Right lobe of liver (tissue), 4 donors: ENCODE results near the gene HOXB6.

Source experiments
- POLR2A ChIP-seq: fragments of 450-650 bp; IDR thresholded peaks from one replicate; pipeline ENCODE4 v1.6.1; 2017; ENCODE audit warnings: antibody characterized with exemption, mild to moderate bottlenecking
- TF ChIP-seq, protein P1 (sequence below), 4 donors: fragments of 200-600 bp in 3 of 4; fragments of 450-650 bp in 1 of 4; IDR thresholded peaks; one replicate each; pipeline versions ENCODE4 v1.5.1 to v1.8.0; 2016 to 2022; ENCODE audit warnings: antibody characterized with exemption in 4 of 4, mild to moderate bottlenecking in 2 of 4
- donor health status: DM: no; HTN: no; CAD: no.
- donor health status: DM: no; HTN: no; CAD: no.
- donor health status: DM: no; HTN: yes; CAD: no.

DNA sequence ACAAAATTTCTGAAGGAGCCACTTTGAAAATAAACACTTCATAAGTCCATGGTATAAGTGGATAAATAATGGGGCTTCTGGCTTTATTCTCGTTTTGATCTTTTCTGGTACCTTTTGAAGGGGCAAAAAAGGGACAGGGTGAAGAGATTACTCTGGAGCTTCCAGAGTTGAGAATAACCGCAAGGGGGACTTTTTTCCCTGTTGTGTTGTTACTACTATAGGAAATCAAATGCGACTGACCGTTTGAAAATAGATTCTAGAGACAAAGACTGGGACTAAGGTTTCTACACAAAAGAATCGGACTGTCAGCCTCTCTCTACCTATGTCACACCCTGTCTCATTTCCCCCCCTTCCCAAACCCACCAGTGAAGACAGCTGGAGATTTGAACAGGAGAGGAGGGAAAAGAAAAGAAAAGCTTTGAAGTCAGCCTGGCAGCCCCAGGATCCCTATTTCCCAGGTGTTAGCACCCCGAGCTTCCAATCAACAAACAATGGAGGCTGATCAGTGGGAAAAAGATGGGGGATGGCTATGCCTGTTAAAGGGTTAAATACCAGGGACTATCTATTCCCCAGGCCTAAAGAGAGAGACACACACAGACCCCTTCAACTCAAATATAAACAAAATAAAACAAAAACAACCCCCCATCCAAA is 35.0 kb downstream of the HOXB6 start:
- TF ChIP-seq, protein P1, sequence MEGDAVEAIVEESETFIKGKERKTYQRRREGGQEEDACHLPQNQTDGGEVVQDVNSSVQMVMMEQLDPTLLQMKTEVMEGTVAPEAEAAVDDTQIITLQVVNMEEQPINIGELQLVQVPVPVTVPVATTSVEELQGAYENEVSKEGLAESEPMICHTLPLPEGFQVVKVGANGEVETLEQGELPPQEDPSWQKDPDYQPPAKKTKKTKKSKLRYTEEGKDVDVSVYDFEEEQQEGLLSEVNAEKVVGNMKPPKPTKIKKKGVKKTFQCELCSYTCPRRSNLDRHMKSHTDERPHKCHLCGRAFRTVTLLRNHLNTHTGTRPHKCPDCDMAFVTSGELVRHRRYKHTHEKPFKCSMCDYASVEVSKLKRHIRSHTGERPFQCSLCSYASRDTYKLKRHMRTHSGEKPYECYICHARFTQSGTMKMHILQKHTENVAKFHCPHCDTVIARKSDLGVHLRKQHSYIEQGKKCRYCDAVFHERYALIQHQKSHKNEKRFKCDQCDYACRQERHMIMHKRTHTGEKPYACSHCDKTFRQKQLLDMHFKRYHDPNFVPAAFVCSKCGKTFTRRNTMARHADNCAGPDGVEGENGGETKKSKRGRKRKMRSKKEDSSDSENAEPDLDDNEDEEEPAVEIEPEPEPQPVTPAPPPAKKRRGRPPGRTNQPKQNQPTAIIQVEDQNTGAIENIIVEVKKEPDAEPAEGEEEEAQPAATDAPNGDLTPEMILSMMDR (IDR thresholded peaks at IDR 0.05) = no peak
- TF ChIP-seq POLR2A = no peak
